GM18870 (cell line): ENCODE measurements around the gene ZNF345.

Experiments used
- ATAC-seq: cut with Tn5 transposase; IDR thresholded peaks from one replicate; pipeline ENCODE4 v1.9.1; 2021; ENCODE audit warnings: moderate library complexity; ENCODE audit not compliant: unreplicated experiment

The ZNF345 gene

GRCh38 chr19:36916991-36917390 is 66.3 kb downstream of the ZNF345 start:
- no peak for ATAC-seq

DNA sequence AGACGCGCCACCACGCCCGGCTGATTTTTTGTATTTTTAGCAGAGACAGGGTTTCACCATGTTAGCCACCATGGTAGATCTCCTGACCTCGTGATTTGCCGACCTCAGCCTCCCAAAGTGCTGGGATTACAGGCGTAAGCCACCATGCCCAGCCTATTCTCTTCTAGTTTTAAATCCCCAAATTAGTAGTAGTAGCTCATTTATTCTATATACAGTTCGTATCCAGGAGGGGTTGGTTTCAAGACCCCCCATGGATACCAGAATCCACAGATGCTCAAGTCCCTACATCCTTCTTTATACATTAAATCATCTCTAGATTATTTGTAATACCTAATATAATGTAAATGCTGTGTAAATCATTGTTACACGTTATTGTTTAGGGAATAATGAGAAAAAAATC is 67.4 kb downstream of the ZNF345 start:
- no peak for ATAC-seq
